ENCODE data around the gene STOML1.

DNA sequence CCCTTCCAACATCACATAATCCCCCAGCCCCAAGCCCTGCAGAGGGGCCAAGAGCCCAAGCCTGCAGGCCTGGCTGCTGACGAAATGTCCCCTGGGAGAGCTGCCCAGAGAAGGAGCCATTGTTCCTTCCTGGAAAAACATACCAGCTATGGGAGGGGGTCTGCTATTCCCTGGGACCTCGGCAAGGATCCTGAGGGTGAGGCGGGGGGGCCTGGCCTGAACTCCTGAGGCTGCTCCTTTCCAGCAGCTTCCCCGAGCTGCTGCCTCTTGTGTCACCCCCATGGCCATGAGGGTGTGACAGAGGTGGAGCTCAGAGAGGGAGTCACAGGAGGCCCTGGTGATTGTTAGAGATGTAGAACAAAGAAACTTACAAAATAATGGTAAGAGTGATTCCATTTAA lies 53.0 kb downstream of the STOML1 start:
- TF ChIP-seq CTCF (IDR thresholded peaks at IDR 0.05; ENCODE audit: low read depth, low read length) (no peak), EZH2phosphoT487 (IDR thresholded peaks at IDR 0.05; ENCODE audit: low read depth) (no peak)

Measured in OCI-LY3 (cell line).